ENCODE data around the gene PPP1R3F. TPM values are rescaled to one million over a fixed set of nuclear protein-coding genes. Genes with fewer than 3 reads are reported as not detected.

PPP1R3F gene
- total and polyA plus RNA-seq, 11 donors: 13.9 to 31.7 (median 22.6) TPM

DNA sequence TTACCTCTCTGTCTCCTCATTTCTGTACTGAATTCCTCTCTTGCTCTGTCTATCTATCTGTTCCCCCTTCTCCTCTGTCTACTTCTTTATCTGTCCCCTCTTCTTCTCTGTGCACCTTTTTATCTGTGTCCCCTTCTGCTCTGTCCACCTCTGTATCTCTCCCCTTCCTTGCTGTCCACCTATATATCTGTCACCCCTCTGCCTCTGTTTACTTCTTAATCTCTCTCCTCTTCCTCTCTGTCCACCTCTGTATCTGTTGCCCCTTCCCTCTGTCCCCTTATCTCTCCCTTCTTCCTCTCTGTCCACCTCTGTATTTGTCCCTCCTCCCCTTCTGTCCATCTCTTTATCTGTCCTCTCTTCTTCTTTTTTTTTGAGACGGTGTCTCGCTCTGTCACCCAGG is 25.4 kb upstream of the PPP1R3F start:
- Histone ChIP-seq H3K27me3 (no peaks in the 10 kb centered on the region), H3K36me3 (peaks cover 0 to 53% (median 15%) of the 10 kb centered on the region in 9 donors), H3K4me3 (no peak overlapping the region), H3K9me3 (no peaks in the 10 kb centered on the region), H3K4me1 (no peaks in the 10 kb centered on the region), H3K27ac (no peak overlapping the region)
- ATAC-seq (no peak), DNase-seq (no peak)
- WGBS, 4 donors: 79 to 100% (median 93%) methylated on average over 2 of the region's 2 CpGs
- TF ChIP-seq CTCF (IDR thresholded peaks at IDR 0.05): no peak
- no peak for TF ChIP-seq POLR2A (IDR thresholded peaks at IDR 0.05)
- intact Hi-C loops (cut with DNase I): no loop called here

GRCh38 chrX:49246541-49246940 is 23.1 kb upstream of the PPP1R3F start:
- H3K4me3 ChIP-seq: no peak overlapping the region
- peaks cover 0 to 54% (median 15%) of the 10 kb centered on the region in 9 donors for H3K36me3 ChIP-seq
- ATAC-seq (no peak), DNase-seq (no peak)
- no peak for TF ChIP-seq CTCF (IDR thresholded peaks at IDR 0.05)
- TF ChIP-seq POLR2A (IDR thresholded peaks at IDR 0.05): no peak
- 85 to 96% (median 95%) methylated on average over 10 of the region's 10 CpGs for WGBS, 4 donors
- no peaks in the 10 kb centered on the region for H3K9me3 ChIP-seq
- H3K4me1 ChIP-seq: no peaks in the 10 kb centered on the region
- H3K27ac ChIP-seq: no peak overlapping the region
- intact Hi-C loops (cut with DNase I): no loop called here
- H3K27me3 ChIP-seq: no peaks in the 10 kb centered on the region

- WGBS, 4 donors: 79 to 94% (median 87%) methylated on average over 10 to 11 of the region's 11 CpGs
- H3K36me3 ChIP-seq: peaks cover 0 to 54% (median 15%) of the 10 kb centered on the region in 9 donors
- H3K27ac ChIP-seq: no peak overlapping the region
- no peaks in the 10 kb centered on the region for H3K27me3 ChIP-seq
- DNase-seq: no peak
- ATAC-seq: no peak
- TF ChIP-seq CTCF (IDR thresholded peaks at IDR 0.05) (no peak), POLR2A (IDR thresholded peaks at IDR 0.05) (no peak)
- no peaks in the 10 kb centered on the region for H3K9me3 ChIP-seq
- no peaks in the 10 kb centered on the region for H3K4me1 ChIP-seq
- no peak overlapping the region for H3K4me3 ChIP-seq
- intact Hi-C loops (cut with DNase I): no loop called here
These were observed 22.2 kb upstream of the PPP1R3F start for GRCh38 chrX:49247346-49247745.

GRCh38 chrX:49247916-49248811 is 21.4 kb upstream of the PPP1R3F start:
- 72 to 85% (median 79%) methylated on average over 12 to 28 of the region's 28 CpGs for WGBS, 4 donors
- no peaks in the 10 kb centered on the region for H3K27me3 ChIP-seq
- ATAC-seq: no peak
- H3K9me3 ChIP-seq: no peaks in the 10 kb centered on the region
- H3K4me1 ChIP-seq: no peaks in the 10 kb centered on the region
- no peak overlapping the region for H3K4me3 ChIP-seq
- peaks cover 0 to 46% (median 15%) of the 10 kb centered on the region in 9 donors for H3K36me3 ChIP-seq
- no peak overlapping the region for H3K27ac ChIP-seq
- TF ChIP-seq POLR2A (IDR thresholded peaks at IDR 0.05) (no peak), CTCF (IDR thresholded peaks at IDR 0.05) (no peak)
- intact Hi-C loops (cut with DNase I): no loop called here
- DNase-seq: no peak
